NCI-H2227 (cell line): ENCODE data around the gene EXOC3L4.
"Not testable (repeated sequence)": the region's sequence is repeated elsewhere in the genome, so short reads cannot be mapped to it uniquely, and the experiment has no call there.

Experiments
- DNase-seq: peaks from one replicate; lab custom pipeline; 2025; ENCODE audit not compliant: unreplicated experiment; lab: John Stamatoyannopoulos, UW

Gene EXOC3L4

DNA sequence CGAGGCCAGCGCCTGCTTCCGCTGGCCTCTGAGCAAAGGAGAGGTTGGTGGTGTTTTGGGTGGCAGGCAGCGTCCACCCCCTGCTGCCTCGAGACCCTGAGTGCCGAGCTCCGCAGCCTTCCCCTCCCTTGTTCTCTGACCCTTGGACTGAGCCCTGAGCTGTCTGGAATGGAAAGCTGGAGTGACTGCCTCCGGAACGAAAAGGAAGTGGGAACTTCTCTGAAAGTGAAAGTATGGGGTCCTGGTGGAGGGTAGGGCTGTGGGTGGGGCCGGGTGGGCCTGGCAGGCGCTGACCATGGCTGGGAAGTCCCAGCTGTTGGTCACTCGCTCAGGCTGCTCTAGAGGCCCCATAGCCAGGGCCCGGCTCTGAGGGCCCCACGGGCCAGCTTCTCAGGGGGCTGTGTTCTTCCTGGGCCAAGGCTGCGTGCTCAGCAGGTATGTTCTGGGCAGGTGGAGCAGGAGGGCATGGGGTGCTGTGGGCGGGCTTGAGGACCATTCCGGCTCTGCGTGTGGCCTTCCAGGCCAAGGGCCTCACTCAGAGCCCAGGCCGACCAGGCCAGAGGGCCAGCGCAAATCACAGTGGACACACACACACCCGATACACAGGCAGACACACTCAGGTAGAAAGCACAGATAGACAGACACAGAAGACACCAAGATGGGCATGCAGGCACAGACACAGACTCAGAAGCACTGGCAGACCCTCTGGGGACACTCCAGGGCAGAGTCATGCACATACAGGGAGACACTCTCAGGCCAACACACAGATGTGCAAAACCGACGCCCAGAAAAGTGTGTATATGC lies at the start of gene EXOC3L4:
Gene EXOC3L4 (plus strand): TSS at position 320 of the 804 bp plus-strand sequence. CDS start 5,495 bp downstream, outside the sequence.
- no peak for DNase-seq

DNA sequence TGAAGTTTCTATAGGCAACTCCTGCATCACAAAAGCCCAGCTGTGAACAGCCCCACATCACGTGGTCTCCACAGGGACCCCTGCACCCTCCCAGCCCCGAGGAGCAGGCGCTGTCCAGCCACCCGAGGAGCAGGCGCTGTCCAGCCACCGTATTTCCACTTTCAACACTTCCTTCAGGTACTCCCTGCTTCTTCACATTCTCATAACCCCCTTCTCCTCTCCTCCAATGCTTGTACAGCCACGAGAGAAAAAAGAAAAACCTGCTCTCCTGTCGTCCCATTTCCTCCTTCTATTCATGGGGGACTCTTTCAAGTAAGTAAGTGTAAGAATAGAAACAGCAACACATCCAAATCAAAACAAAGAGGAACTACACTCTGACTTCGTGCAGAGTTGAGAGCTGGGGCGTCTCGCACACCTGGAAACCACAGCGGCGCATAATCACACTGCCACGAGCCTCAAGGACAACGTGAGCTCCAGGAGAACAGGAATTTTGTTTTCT lies 49.1 kb upstream of the EXOC3L4 start:
- DNase-seq = no peak

- DNase-seq = not testable (repeated sequence)
Measured at GRCh38 chr14:103047453-103047852, 47.1 kb upstream of the EXOC3L4 start.

GRCh38 chr14:103050935-103051334 lies 43.6 kb upstream of the EXOC3L4 start:
- DNase-seq = no peak

DNA sequence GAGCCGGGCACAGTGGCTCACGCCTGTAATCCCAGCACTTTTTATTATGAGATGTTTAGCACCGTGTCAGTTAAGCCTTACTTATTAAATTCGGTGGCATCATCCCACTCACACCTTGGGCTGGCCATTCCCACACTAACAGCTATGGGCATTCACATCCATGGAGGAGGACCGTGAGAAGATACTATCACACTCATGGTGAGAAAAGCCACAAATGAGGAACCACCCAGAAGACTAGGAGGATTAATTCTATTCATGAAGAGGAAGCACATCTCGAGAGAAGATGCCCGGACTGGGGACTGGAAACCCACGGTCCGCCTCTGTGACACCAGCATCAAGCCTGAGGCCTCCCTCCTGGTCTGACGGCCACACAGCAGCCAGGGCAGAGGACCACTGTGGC lies 42.1 kb upstream of the EXOC3L4 start:
- DNase-seq = no peak

- DNase-seq = no peak
Measured at GRCh38 chr14:103055695-103056094, 38.8 kb upstream of the EXOC3L4 start.

GRCh38 chr14:103056322-103057027 lies 38.0 kb upstream of the EXOC3L4 start:
- DNase-seq = peak; percentile 79

DNA sequence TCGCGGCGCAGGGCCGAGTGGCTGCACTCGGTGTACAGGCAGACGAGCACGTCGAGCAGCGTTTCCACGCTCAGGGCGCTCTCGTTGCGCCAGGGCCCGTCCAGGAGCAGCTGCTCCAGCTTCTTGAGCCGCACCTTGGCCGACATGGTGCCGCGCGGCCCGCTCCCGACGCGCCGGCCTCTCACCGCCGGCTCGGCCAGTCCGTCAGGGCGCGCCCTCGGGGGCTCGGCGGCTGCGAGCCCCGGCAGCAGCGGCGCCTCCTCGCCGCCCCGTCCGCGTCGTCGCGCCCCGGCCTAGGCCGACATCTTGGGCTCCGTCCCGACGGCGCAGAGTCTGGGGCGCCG lies 37.5 kb upstream of the EXOC3L4 start:
- no peak for DNase-seq

GRCh38 chr14:103057372-103058163 lies 37.0 kb upstream of the EXOC3L4 start, which contains the start of gene CDC42BPB:
CDC42BPB (minus strand) TSS chr14:103057549; CDS start chr14:103057173, 376 bp downstream.
- peak; percentile 95 for DNase-seq

- peak; percentile 38 for DNase-seq
Measured at GRCh38 chr14:103058164-103059055, 36.1 kb upstream of the EXOC3L4 start.

DNA sequence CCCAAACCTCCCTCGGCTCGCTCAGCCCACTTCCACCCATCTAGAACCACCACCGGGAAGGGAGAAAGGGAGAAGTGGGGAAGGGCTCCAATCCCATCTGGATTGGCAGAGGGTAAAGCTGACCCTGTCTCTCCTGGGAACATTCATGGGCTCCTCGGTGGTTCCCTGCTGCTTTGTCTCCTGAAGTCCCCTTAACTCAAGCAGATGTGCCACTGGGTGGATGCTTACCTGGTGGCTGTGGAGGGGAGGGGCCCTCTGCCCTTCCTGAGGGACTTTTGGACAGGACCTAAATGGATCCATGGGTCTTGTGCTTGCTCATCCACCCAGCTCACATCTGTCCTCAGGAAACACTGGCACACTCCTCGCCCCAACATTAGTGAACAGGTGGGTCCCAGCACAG lies 35.0 kb upstream of the EXOC3L4 start:
- no peak for DNase-seq

DNA sequence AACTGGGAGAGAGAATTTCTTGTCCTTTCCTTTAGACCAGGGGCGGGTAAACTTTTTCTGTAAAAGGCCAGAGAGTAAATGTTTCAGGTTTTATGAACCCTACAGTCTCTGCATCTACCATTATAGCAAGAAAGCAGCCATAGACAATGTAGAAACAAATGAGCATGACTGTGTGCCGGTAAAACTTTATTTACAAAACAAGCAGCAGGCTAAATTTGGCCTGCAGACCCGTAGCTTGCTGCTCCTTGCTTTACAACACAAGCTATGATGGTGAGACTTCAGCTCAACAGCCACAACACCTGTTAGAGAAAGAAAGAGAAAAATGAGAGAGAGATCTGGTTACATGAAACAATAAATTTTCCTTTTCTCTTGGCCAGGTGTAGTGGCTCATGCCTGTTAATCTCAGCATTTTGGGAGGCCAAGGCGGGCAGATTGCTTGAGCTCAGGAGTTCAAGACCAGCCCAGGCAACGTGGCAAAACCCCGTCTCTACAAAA lies 33.0 kb upstream of the EXOC3L4 start:
- no peak for DNase-seq

DNA sequence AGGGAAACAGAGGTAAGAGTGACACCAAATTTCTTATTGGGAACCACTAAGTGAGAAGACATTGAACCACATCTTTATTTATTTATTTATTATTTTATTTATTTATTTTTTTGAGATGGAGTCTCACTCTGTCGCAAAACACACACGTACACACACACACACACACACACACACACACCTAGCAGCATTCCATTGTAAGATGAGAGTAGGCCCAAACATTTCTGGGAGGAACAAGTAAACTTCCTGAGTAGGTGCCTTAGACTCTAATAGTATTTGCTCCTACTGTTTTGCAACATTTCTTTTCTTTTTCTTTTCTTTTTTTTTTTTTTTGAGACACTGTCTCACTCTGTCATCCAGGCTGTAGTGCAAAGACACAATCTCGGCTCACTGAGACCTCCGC lies 30.1 kb upstream of the EXOC3L4 start:
- DNase-seq = no peak

DNA sequence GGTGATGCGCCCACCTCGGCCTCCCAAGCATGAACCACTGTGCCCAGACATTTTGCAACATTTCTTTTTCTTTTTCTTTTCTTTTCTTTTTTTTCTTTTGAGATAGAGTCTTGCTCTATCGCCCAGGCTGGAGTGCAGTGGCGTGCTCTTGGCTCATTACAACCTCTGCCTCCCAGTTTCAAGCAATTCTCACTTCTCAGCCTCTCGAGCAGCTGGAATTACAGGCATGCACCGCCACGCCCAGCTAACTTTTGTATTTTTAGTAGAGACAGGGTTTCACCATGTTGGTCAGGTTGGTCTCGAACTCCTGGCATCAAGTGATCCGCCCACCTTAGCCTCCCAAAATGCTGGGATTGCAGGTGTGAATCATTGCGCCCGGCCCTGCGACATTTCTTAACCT lies 29.5 kb upstream of the EXOC3L4 start:
- DNase-seq = no peak

DNA sequence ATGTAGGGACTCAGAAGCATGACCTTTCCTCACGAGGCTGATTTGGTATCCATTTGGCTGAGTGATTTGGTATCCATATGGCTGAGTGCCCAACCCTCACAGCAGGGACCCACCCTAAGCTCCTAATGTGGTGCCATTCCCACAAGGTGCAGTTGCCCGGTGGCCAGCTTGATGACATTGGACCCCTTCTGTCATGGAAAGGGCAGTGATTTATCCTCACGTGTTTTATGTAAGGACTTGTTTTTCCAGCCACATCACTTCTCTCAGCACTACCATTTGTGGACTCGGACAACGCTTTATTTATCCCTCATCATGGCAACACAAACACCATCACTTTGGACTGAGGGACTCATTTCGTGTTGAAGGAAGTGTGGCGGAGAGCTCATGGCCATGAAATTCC lies 28.7 kb upstream of the EXOC3L4 start:
- no peak for DNase-seq

- DNase-seq = no peak
Measured at GRCh38 chr14:103066399-103066798, 28.1 kb upstream of the EXOC3L4 start.

GRCh38 chr14:103067231-103067954 lies 27.1 kb upstream of the EXOC3L4 start:
- no peak for DNase-seq

- no peak for DNase-seq
Measured at GRCh38 chr14:103068351-103069073, 26.0 kb upstream of the EXOC3L4 start.
